Neural progenitor cell (in vitro differentiated cells): ENCODE results near the gene THSD4.

ENCODE experiments used
- EZH2 ChIP-seq: fragments of 200-600 bp; sonication (generic); IDR thresholded peaks from 2 replicates; pipeline ENCODE4 v1.6.1; 2017; ENCODE audit warnings: antibody characterized with exemption, mild to moderate bottlenecking, moderate library complexity
- EZH2phosphoT487 ChIP-seq: fragments of 200-600 bp; sonication (generic); IDR thresholded peaks from 2 replicates; pipeline ENCODE4 v1.6.1; 2017; ENCODE audit warnings: antibody characterized with exemption
- TF ChIP-seq, protein P1 (sequence below): fragments of 200-600 bp; sonication (generic); IDR thresholded peaks from 2 replicates; pipeline ENCODE4 v1.5.1; 2017; ENCODE audit warnings: antibody characterized with exemption, mild to moderate bottlenecking

DNA sequence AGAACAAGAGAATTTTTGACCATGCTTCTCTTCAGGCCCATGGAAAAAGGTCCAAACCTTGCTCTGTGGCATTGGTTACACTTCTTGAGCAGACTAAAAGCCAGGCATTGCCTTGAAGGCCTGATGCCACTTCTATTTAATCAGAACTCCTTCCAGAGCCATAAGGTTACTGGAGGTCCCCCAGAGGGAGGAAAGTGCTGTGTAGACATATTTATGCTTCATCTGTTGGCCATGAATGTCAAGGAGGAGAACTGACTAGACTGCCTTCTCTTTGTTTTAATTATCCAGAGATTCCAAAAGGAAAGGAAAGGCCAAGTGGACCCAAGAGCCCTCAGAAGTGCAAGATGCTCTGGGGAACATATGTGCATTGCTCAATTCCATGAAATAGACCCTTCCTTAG lies 402.5 kb downstream of the THSD4 start:
- TF ChIP-seq, protein P1, sequence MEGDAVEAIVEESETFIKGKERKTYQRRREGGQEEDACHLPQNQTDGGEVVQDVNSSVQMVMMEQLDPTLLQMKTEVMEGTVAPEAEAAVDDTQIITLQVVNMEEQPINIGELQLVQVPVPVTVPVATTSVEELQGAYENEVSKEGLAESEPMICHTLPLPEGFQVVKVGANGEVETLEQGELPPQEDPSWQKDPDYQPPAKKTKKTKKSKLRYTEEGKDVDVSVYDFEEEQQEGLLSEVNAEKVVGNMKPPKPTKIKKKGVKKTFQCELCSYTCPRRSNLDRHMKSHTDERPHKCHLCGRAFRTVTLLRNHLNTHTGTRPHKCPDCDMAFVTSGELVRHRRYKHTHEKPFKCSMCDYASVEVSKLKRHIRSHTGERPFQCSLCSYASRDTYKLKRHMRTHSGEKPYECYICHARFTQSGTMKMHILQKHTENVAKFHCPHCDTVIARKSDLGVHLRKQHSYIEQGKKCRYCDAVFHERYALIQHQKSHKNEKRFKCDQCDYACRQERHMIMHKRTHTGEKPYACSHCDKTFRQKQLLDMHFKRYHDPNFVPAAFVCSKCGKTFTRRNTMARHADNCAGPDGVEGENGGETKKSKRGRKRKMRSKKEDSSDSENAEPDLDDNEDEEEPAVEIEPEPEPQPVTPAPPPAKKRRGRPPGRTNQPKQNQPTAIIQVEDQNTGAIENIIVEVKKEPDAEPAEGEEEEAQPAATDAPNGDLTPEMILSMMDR = no peak
- TF ChIP-seq EZH2 (no peak), EZH2phosphoT487 (no peak)
